Measurements from ENCODE around the gene CDC25C. TPM values are rescaled to one million over a fixed set of nuclear protein-coding genes. Genes with fewer than 3 reads are reported as not detected.
"Not testable (repeated sequence)": the region's sequence is repeated elsewhere in the genome, so short reads cannot be mapped to it uniquely, and the experiment has no call there.

Gene CDC25C
- total RNA-seq, 1 experiment from 2014 or later: 14.1 TPM

DNA sequence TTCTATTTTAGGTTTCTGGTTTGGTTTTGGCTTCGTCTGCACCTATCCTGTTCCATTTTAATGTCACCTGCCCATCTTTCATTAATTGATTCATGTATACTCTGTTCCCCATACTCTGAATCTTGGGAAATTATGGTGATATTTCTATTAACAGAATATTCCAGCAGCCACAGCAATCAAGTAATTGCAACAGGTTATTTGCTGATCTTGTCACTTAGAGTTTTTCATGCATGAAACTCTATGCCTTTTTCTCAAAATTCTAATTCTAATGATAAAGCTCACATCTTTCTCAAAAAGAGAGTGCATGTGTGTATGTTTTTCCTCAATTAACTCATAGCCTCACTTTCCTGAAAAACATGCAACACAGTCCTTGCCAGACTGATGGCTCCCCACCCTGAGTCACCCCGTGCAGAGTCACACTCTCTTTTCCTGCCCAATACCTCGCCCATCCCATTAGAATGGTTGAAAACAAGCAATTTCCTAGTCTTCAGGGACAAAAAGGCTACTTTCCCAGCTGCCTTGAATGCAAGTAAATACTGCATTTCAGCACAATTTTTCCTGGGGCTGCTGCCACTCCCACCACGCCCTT is 72.8 kb downstream of the CDC25C start:
- intact Hi-C loops (cut with micrococcal nuclease; ENCODE audit: unreplicated experiment) (no loop called here), in situ Hi-C loops (cut with HindIII; ENCODE audit: low pct_unique_long_range_greater_than_20kb, low sequenced_read_pairs) (no loop called here)
- H3K27me3 ChIP-seq (ENCODE audit: control insufficient read depth, insufficient read depth, low read length): no peaks in the 10 kb centered on the region; the same call in 1 of the 2 replicates
- ATAC-seq: no peak
- no peak overlapping the region for H3K4me3 ChIP-seq (ENCODE audit: low read depth in 2 of 2, low read length in 2 of 2)
- BruUV-seq (replicated peaks): no TSS peak
- POLR2A ChIA-PET: no interaction called here
- no peak overlapping the region for H3K27ac ChIP-seq (ENCODE audit: low read length)
- TF ChIP-seq POLR2AphosphoS5 (IDR thresholded peaks at IDR 0.05; ENCODE audit: low read depth, low read length) (no peak), SIN3A (IDR thresholded peaks at IDR 0.05; ENCODE audit: borderline replicate concordance, insufficient read depth, low read depth, low read length) (no peak)
- no peaks in the 10 kb centered on the region for H3K4me1 ChIP-seq (ENCODE audit: control insufficient read depth, insufficient read depth, low read length)
- no peaks in the 10 kb centered on the region for H3K9me3 ChIP-seq (ENCODE audit: control insufficient read depth, insufficient read depth, low read depth, low read length)
- CTCF ChIA-PET: interaction anchor here (0.6 kb wide), 1 partner anchor 10 kb away, joined by 4 read pairs; no protein-coding TSS in a partner anchor
- DNase-seq (ENCODE audit: low read depth, low spot score): no peak
- H3K36me3 ChIP-seq (ENCODE audit: control insufficient read depth, insufficient read depth, low read length): no peaks in the 10 kb centered on the region

DNA sequence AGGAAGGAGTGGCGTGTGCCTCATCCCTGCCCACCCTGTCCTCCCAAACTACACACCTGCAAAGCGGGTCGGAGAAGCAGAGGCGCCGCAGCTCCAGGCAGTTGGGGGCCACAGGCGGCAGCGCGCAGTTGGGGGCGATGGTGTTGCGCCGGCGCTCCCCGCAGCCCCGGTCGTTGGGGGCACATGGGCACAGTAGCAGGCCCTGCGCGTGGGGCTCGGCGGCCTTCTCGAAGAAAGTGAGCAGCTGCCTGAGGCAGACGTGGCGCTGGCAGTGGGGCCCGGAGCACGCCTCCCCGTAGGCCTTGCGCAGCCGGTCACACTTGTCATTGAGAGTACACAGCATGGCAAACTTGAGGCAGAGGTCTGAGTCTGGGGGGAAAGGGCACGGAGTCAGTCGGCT is 74.0 kb downstream of the CDC25C start:
- TF ChIP-seq, protein P1, sequence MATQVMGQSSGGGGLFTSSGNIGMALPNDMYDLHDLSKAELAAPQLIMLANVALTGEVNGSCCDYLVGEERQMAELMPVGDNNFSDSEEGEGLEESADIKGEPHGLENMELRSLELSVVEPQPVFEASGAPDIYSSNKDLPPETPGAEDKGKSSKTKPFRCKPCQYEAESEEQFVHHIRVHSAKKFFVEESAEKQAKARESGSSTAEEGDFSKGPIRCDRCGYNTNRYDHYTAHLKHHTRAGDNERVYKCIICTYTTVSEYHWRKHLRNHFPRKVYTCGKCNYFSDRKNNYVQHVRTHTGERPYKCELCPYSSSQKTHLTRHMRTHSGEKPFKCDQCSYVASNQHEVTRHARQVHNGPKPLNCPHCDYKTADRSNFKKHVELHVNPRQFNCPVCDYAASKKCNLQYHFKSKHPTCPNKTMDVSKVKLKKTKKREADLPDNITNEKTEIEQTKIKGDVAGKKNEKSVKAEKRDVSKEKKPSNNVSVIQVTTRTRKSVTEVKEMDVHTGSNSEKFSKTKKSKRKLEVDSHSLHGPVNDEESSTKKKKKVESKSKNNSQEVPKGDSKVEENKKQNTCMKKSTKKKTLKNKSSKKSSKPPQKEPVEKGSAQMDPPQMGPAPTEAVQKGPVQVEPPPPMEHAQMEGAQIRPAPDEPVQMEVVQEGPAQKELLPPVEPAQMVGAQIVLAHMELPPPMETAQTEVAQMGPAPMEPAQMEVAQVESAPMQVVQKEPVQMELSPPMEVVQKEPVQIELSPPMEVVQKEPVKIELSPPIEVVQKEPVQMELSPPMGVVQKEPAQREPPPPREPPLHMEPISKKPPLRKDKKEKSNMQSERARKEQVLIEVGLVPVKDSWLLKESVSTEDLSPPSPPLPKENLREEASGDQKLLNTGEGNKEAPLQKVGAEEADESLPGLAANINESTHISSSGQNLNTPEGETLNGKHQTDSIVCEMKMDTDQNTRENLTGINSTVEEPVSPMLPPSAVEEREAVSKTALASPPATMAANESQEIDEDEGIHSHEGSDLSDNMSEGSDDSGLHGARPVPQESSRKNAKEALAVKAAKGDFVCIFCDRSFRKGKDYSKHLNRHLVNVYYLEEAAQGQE (IDR thresholded peaks at IDR 0.05; ENCODE audit: insufficient read depth in 1 of 2, low read depth in 2 of 2, low read length in 1 of 2): no peak
- TF ChIP-seq POLR2AphosphoS5 (IDR thresholded peaks at IDR 0.05; ENCODE audit: low read depth, low read length): no peak
- no peak for TF ChIP-seq SIN3A (IDR thresholded peaks at IDR 0.05; ENCODE audit: borderline replicate concordance, insufficient read depth, low read depth, low read length)
- no peak for TF ChIP-seq TCF7L2 (IDR thresholded peaks at IDR 0.05; ENCODE audit: low read depth, low read length)
- TF ChIP-seq, protein P2, sequence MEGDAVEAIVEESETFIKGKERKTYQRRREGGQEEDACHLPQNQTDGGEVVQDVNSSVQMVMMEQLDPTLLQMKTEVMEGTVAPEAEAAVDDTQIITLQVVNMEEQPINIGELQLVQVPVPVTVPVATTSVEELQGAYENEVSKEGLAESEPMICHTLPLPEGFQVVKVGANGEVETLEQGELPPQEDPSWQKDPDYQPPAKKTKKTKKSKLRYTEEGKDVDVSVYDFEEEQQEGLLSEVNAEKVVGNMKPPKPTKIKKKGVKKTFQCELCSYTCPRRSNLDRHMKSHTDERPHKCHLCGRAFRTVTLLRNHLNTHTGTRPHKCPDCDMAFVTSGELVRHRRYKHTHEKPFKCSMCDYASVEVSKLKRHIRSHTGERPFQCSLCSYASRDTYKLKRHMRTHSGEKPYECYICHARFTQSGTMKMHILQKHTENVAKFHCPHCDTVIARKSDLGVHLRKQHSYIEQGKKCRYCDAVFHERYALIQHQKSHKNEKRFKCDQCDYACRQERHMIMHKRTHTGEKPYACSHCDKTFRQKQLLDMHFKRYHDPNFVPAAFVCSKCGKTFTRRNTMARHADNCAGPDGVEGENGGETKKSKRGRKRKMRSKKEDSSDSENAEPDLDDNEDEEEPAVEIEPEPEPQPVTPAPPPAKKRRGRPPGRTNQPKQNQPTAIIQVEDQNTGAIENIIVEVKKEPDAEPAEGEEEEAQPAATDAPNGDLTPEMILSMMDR (IDR thresholded peaks at IDR 0.05): no peak
- DNase-seq (ENCODE audit: low read depth, low spot score): no peak
- no peak for ATAC-seq
- BruUV-seq (replicated peaks): no TSS peak
- intact Hi-C loops (cut with micrococcal nuclease; ENCODE audit: unreplicated experiment) (no loop called here), in situ Hi-C loops (cut with HindIII; ENCODE audit: low pct_unique_long_range_greater_than_20kb, low sequenced_read_pairs) (no loop called here)
- Histone ChIP-seq H3K4me1 (ENCODE audit: control insufficient read depth, insufficient read depth, low read length) (no peaks in the 10 kb centered on the region), H3K4me3 (ENCODE audit: low read depth in 2 of 2, low read length in 2 of 2) (no peak overlapping the region), H3K27ac (ENCODE audit: low read length) (no peak overlapping the region), H3K9me3 (ENCODE audit: control insufficient read depth, insufficient read depth, low read depth, low read length) (no peaks in the 10 kb centered on the region), H3K27me3 (ENCODE audit: control insufficient read depth, insufficient read depth, low read length) (no peaks in the 10 kb centered on the region; the same call in 1 of the 2 replicates), H3K36me3 (ENCODE audit: control insufficient read depth, insufficient read depth, low read length) (no peaks in the 10 kb centered on the region)
- ChIA-PET POLR2A (no interaction called here), CTCF (no interaction called here)

DNA sequence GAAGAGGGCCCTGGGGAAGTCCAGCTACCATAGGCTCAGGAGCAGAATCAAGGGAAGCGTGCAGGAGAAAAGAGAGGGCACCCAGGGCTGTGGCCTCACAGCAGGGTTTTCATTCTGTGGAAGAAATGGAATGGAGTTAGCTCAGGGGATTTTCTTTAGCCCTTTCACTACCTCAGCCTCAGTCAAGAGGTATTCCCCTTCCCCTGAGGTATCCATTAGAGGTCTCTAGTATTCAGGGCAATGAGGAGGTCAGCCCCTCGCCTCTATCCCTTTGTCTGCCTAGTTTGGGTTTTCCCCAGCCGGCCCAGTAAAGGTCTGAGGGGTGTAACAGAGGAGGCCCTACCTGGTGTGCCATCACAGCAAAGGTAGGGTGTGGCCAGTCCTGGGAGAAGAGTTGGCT is 78.7 kb downstream of the CDC25C start:
- no peak overlapping the region for H3K27ac ChIP-seq (ENCODE audit: low read length)
- TF ChIP-seq SIN3A (IDR thresholded peaks at IDR 0.05; ENCODE audit: borderline replicate concordance, insufficient read depth, low read depth, low read length) (no peak), TCF7L2 (IDR thresholded peaks at IDR 0.05; ENCODE audit: low read depth, low read length) (no peak)
- TF ChIP-seq, protein P2 (IDR thresholded peaks at IDR 0.05): no peak
- DNase-seq (ENCODE audit: low read depth, low spot score) (no peak), ATAC-seq (no peak)
- H3K9me3 ChIP-seq (ENCODE audit: control insufficient read depth, insufficient read depth, low read depth, low read length): no peaks in the 10 kb centered on the region
- no peaks in the 10 kb centered on the region for H3K36me3 ChIP-seq (ENCODE audit: control insufficient read depth, insufficient read depth, low read length)
- no peak overlapping the region for H3K4me3 ChIP-seq (ENCODE audit: low read depth in 2 of 2, low read length in 2 of 2)
- BruUV-seq (replicated peaks): no TSS peak
- intact Hi-C loops (cut with micrococcal nuclease; ENCODE audit: unreplicated experiment) (no loop called here), in situ Hi-C loops (cut with HindIII; ENCODE audit: low pct_unique_long_range_greater_than_20kb, low sequenced_read_pairs) (no loop called here)
- no peaks in the 10 kb centered on the region for H3K4me1 ChIP-seq (ENCODE audit: control insufficient read depth, insufficient read depth, low read length)
- POLR2A ChIA-PET: no interaction called here
- CTCF ChIA-PET: no interaction called here
- H3K27me3 ChIP-seq (ENCODE audit: control insufficient read depth, insufficient read depth, low read length): no peaks in the 10 kb centered on the region; the same call in 1 of the 2 replicates

DNA sequence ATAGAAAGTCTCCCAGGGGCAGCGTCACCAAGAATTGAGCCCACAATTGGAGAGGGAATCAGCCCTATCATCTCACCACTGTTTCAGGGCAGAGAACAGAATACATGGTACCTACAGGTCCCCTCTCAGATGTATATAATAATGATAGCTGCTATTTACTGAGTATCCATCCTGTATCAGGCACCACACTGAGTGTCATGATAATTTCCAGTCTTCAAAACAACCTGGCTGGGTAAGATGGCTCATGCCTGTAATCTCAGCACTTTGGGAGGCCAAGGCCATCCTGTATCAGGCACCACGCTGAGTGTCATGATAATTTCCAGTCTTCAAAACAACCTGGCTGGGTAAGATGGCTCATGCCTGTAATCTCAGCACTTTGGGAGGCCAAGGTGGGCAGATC is 83.8 kb downstream of the CDC25C start:
- H3K9me3 ChIP-seq (ENCODE audit: control insufficient read depth, insufficient read depth, low read depth, low read length); CTCF ChIA-PET; BruUV-seq (replicated peaks); H3K27ac ChIP-seq (ENCODE audit: low read length); intact Hi-C loops (cut with micrococcal nuclease; ENCODE audit: unreplicated experiment); H3K4me3 ChIP-seq (ENCODE audit: low read depth in 2 of 2, low read length in 2 of 2); in situ Hi-C loops (cut with HindIII; ENCODE audit: low pct_unique_long_range_greater_than_20kb, low sequenced_read_pairs); DNase-seq (ENCODE audit: low read depth, low spot score); ATAC-seq; H3K4me1 ChIP-seq (ENCODE audit: control insufficient read depth, insufficient read depth, low read length); H3K36me3 ChIP-seq (ENCODE audit: control insufficient read depth, insufficient read depth, low read length); H3K27me3 ChIP-seq (ENCODE audit: control insufficient read depth, insufficient read depth, low read length): not testable (repeated sequence)
- POLR2A ChIA-PET: interaction anchor here (0.6 kb wide), 1 partner anchor 9 kb away, joined by 6 read pairs; no protein-coding TSS in a partner anchor
